Heart left ventricle (tissue), 16 donors: ENCODE data around the gene VPS54. TPM values are rescaled to one million over a fixed set of nuclear protein-coding genes. Genes with fewer than 3 reads are reported as not detected.

Source experiments
- ATAC-seq, 4 donors: fragments of 200-7000 bp; cut with Tn5 transposase; one replicate each; pipeline ENCODE4 v1.9.1; 2020 to 2022; ENCODE audit warnings: moderate library complexity in 4 of 4, mild to moderate bottlenecking in 3 of 4, moderate number of reproducible peaks in 1 of 4
- DNase-seq, 5 donors: peaks; one replicate each; pipeline ENCODE4 v3.0.0-alpha.2; 2020
- H3K27ac ChIP-seq, 12 donors: fragments of 200-600 bp; sonication (generic) in 4 of 12; one replicate each; pipeline versions ENCODE4 v1.5.0 to v1.8.0; 2016 to 2022; ENCODE audit warnings: mild to moderate bottlenecking in 2 of 12
- H3K27me3 ChIP-seq, 9 donors: fragments of 200-600 bp; sonication (generic) in 2 of 9; one replicate each; pipeline versions ENCODE4 v1.5.1 to v1.8.0; 2016 to 2022; ENCODE audit warnings: mild to moderate bottlenecking in 3 of 9
- H3K36me3 ChIP-seq, 9 donors: fragments of 200-600 bp; sonication (generic) in 2 of 9; one replicate each; pipeline versions ENCODE4 v1.5.0 to v1.8.0; 2018 to 2022; ENCODE audit warnings: mild to moderate bottlenecking in 2 of 9
- H3K4me1 ChIP-seq, 12 donors: fragments of 200-600 bp; sonication (generic) in 4 of 12; one replicate each; pipeline versions ENCODE4 v1.5.0 to v1.8.0; 2016 to 2022; ENCODE audit warnings: mild to moderate bottlenecking in 3 of 12
- H3K4me3 ChIP-seq, 12 donors: fragments of 200-600 bp; sonication (generic) in 4 of 12; one replicate each; pipeline versions ENCODE4 v1.5.0 to v1.8.0; 2017 to 2022; ENCODE audit warnings: mild to moderate bottlenecking in 9 of 12, moderate library complexity in 4 of 12
- H3K9me3 ChIP-seq, 12 donors: fragments of 200-600 bp; sonication (generic) in 4 of 12; one replicate each; pipeline versions ENCODE4 v1.5.0 to v1.8.0; 2016 to 2022; ENCODE audit warnings: mild to moderate bottlenecking in 1 of 12
- POLR2A ChIP-seq, 2 donors: fragments of 450-650 bp; IDR thresholded peaks; one replicate each; pipeline ENCODE4 v1.6.1; 2017; ENCODE audit warnings: antibody characterized with exemption in 2 of 2, mild to moderate bottlenecking in 2 of 2, moderate library complexity in 2 of 2
- WGBS, 4 donors: extraction: QIAGEN DNeasy Blood & Tissue Kit in 2 of 4; methylation state at CpG; one replicate each; pipeline versions ENCODE4 v1.1.5 to v1.1.7; 2013 to 2018; 5-methylcytosine and 5-hydroxymethylcytosine counted together
- intact Hi-C, 10 donors: fragments of 100-400 bp; cut with DNase I; formaldehyde crosslinking; loops; one replicate each; pipeline versions ENCODE4 v1.11.1 to v1.14.2; 2022
- polyA plus RNA-seq, 2 donors: library from polyadenylated mRNA; stranded (reverse); fragments of 200-250 nt; gene quantifications; one replicate each; pipeline ENCODE4 v1.2.3, GENCODE V29; 2013
- total RNA-seq, 9 donors: library from RNA; depleted of rRNA in 2 of 9; stranded (reverse); fragments of >200 nt in 2 of 9; fragmentation: NEBNext Ultra II Directional in 3 of 9; extraction: Animal tissue kit (Norgen Biotek cat#: 25700) in 3 of 9; gene quantifications; one replicate each; pipeline versions ENCODE4 v1.1.0 to v1.2.4, GENCODE V29; 2016 to 2023
- TF ChIP-seq, protein P1 (sequence below), 12 donors: fragments of 200-600 bp; sonication (generic) in 4 of 12; IDR thresholded peaks; one replicate each; pipeline versions ENCODE4 v1.5.0 to v1.8.0; 2018 to 2022; ENCODE audit warnings: antibody characterized with exemption in 12 of 12, mild to moderate bottlenecking in 5 of 12
- donor health status: ischemic (EF 13 %, LVEDD 7.1; RV severe dilation, severe dysfunction).
- donor health status: healthy with polysubstance abuse.
- donor health status: DM: no; HTN: yes; CAD: no.
- donor health status: DM: no; HTN: no; CAD: no.
- donor health status: ischemic (EF 25% LVEDD 6.9; RV normal size, moderate dysfunction).
- donor health status: ischemic (EF 25% LVEDD 5.7; RV mildly dilated, moderate dysfunction).
- donor health status: healthy.
- donor health status: DM: yes; HTN: yes; CAD: no.
- donor health status: ischemic (EF 35%, LVEDD 5.7; RV mildly dilated, moderate dysfunction).
- donor health status: nonischemic (EF 11% LVEDD 7.7; RV severe dilation, severe dysfunction).
- donor health status: DM: yes; HTN: yes; CAD: no.
- donor health status: PGD.
- donor health status: ischemic (EF 29% LVEDD 5.4; RV normal size, mild dysfunction).
- donor health status: nonischemic (EF 23%, LVEDD 6.1; RV moderate dilation, normal function).

Gene VPS54
- total and polyA plus RNA-seq, 11 donors: 6.4 to 14.0 (median 9.4) TPM

- ATAC-seq (no peak), DNase-seq (no peak)
- TF ChIP-seq, protein P1, sequence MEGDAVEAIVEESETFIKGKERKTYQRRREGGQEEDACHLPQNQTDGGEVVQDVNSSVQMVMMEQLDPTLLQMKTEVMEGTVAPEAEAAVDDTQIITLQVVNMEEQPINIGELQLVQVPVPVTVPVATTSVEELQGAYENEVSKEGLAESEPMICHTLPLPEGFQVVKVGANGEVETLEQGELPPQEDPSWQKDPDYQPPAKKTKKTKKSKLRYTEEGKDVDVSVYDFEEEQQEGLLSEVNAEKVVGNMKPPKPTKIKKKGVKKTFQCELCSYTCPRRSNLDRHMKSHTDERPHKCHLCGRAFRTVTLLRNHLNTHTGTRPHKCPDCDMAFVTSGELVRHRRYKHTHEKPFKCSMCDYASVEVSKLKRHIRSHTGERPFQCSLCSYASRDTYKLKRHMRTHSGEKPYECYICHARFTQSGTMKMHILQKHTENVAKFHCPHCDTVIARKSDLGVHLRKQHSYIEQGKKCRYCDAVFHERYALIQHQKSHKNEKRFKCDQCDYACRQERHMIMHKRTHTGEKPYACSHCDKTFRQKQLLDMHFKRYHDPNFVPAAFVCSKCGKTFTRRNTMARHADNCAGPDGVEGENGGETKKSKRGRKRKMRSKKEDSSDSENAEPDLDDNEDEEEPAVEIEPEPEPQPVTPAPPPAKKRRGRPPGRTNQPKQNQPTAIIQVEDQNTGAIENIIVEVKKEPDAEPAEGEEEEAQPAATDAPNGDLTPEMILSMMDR (IDR thresholded peaks at IDR 0.05): no peak
- no peak for TF ChIP-seq POLR2A (IDR thresholded peaks at IDR 0.05)
- no peak overlapping the region for H3K4me3 ChIP-seq
- no peaks in the 10 kb centered on the region for H3K27me3 ChIP-seq
- 96 to 100% (median 98%) methylated on average over 2 of the region's 2 CpGs for WGBS, 4 donors
- intact Hi-C loops: no loop called here
- no peaks in the 10 kb centered on the region for H3K9me3 ChIP-seq
- peaks cover 0 to 43% (median 18%) of the 10 kb centered on the region in 12 donors for H3K4me1 ChIP-seq
- peaks cover 0 to 4% (median 0%) of the 10 kb centered on the region in 9 donors for H3K36me3 ChIP-seq
- no peak overlapping the region for H3K27ac ChIP-seq
Measured at GRCh38 chr2:64005707-64006356, 13.4 kb downstream of the VPS54 start.

DNA sequence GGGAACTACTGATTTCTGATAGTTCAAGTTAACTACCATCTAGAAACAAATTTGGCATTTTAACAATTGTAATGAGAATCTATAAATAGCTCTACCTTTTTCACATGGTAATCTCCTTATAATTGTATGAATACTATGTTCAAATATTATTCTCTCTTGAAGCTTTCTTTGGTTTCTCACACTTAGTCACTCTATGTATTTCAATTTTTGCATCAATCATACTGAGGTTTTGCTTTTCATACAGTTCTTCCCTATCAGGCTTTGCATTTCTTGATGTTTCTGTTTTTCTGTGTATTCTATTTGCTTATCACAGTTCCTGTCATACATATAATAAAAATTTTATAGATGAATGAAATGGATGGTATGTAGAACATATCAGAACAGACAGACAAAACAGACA lies 16.0 kb downstream of the VPS54 start:
- Histone ChIP-seq H3K4me3 (no peak overlapping the region), H3K27me3 (no peaks in the 10 kb centered on the region), H3K27ac (no peak overlapping the region), H3K36me3 (peaks cover 0 to 4% (median 0%) of the 10 kb centered on the region in 9 donors), H3K4me1 (peaks cover 0 to 44% (median 24%) of the 10 kb centered on the region in 12 donors), H3K9me3 (peaks cover 0 to 3% (median 0%) of the 10 kb centered on the region in 12 donors)
- DNase-seq: no peak
- ATAC-seq: no peak
- TF ChIP-seq, protein P1 (IDR thresholded peaks at IDR 0.05): no peak
- TF ChIP-seq POLR2A (IDR thresholded peaks at IDR 0.05): no peak
- intact Hi-C loops: no loop called here

GRCh38 chr2:64001382-64002101 lies 17.7 kb downstream of the VPS54 start:
- Histone ChIP-seq H3K4me3 (no peak overlapping the region), H3K36me3 (peaks cover 0 to 4% (median 0%) of the 10 kb centered on the region in 9 donors), H3K9me3 (peaks cover 0 to 18% (median 2%) of the 10 kb centered on the region in 12 donors), H3K27ac (no peak overlapping the region), H3K4me1 (peaks cover 0 to 41% (median 22%) of the 10 kb centered on the region in 12 donors), H3K27me3 (no peaks in the 10 kb centered on the region)
- no peak for TF ChIP-seq POLR2A (IDR thresholded peaks at IDR 0.05)
- TF ChIP-seq, protein P1 (IDR thresholded peaks at IDR 0.05): no peak
- intact Hi-C loops: no loop called here
- ATAC-seq: peak; percentile 34 to 54 (median 50)
- DNase-seq: peak in 1 of 5 donors; percentile 28
- 62 to 79% (median 72%) methylated on average over 5 of the region's 5 CpGs for WGBS, 4 donors

GRCh38 chr2:64000630-64001381 lies 18.4 kb downstream of the VPS54 start:
- TF ChIP-seq, protein P1 (IDR thresholded peaks at IDR 0.05): peak in 4 of 12 donors; percentile 9 to 28 (median 14)
- no peak for TF ChIP-seq POLR2A (IDR thresholded peaks at IDR 0.05)
- intact Hi-C loops: no loop called here
- WGBS, 4 donors: 98 to 100% (median 99%) methylated on average over 5 of the region's 5 CpGs
- H3K4me3 ChIP-seq: no peak overlapping the region
- ATAC-seq (peak in 3 of 4 donors; percentile 41 to 45 (median 41)), DNase-seq (no peak)
- peaks cover 0 to 41% (median 22%) of the 10 kb centered on the region in 12 donors for H3K4me1 ChIP-seq
- H3K36me3 ChIP-seq: peaks cover 0 to 4% (median 0%) of the 10 kb centered on the region in 9 donors
- H3K27ac ChIP-seq: no peak overlapping the region
- no peaks in the 10 kb centered on the region for H3K27me3 ChIP-seq
- peaks cover 0 to 18% (median 2%) of the 10 kb centered on the region in 12 donors for H3K9me3 ChIP-seq
